Esophagus squamous epithelium (tissue), 4 donors: ENCODE measurements around the gene CNTNAP2.

ENCODE experiments used
- CTCF ChIP-seq, 6 experiments: fragments of 450-650 bp in 4 of 6; fragments of 200-600 bp in 2 of 6; sonication (generic) in 2 of 6; IDR thresholded peaks; one replicate each; pipeline ENCODE4 v1.5.1; 2016 to 2019; ENCODE audit warnings: antibody characterized with exemption in 6 of 6, mild to moderate bottlenecking in 4 of 6, moderate library complexity in 4 of 6
- POLR2A ChIP-seq, 4 donors: fragments of 450-650 bp; IDR thresholded peaks; one replicate each; pipeline ENCODE4 v1.6.1; 2017; ENCODE audit warnings: antibody characterized with exemption in 4 of 4, mild to moderate bottlenecking in 4 of 4, moderate library complexity in 3 of 4

GRCh38 chr7:147990079-147990478 lies 1873.5 kb downstream of the CNTNAP2 start:
- TF ChIP-seq CTCF (IDR thresholded peaks at IDR 0.05) (no peak), POLR2A (IDR thresholded peaks at IDR 0.05) (no peak)
